GM12801 (cell line): Measurements from ENCODE around the gene HSD17B4.

Experiments
- CTCF ChIP-seq: IDR thresholded peaks from one replicate; pipeline ENCODE4 v1.5.1; 2011; ENCODE audit warnings: control low read depth; ENCODE audit not compliant: insufficient read length; ENCODE audit errors: extremely low read depth

The HSD17B4 gene

DNA sequence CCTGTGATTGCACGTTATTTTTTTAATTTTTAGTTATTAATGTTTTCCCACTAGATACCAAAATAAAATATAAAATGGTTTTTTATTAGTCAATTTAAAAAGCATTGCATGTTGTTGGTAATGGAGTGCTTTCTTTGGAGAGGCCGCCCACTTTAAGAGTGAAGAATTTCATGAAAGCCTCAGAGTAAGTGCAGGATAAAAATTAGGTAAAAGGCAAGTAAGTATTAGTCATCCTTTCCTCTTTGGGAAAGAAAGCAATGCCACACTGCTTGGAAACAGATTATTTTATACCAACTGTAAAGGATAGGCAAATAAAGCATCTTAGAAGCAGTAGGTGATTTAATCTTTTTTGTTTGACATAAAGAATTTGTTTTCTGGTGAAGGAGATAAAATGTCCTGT is 62.9 kb downstream of the HSD17B4 start:
- TF ChIP-seq CTCF, result no peak

- no peak for TF ChIP-seq CTCF
Observed at GRCh38 chr5:119521232-119521631, 68.9 kb downstream of the HSD17B4 start.

DNA sequence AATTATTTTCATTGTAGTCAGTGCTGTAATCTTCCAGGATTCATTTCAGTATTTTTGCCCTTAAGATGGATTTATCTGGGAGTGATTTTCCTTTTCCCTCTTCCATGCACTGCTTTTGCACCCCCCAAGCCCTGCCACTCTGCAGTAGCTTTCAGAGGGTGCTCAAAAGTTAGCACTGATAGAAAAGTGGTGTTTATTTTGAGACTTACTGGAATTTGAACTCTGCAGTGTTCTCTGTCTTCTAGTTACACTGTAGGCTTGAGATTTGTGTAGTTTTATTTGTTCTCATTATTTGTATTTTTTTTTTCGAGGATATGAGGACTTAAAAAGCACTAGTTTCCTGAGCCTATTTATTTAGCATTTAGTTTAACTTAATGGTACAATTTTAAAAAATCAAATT is 70.5 kb downstream of the HSD17B4 start:
- TF ChIP-seq CTCF, result no peak

- no peak for TF ChIP-seq CTCF
Observed at GRCh38 chr5:119524485-119524884, 72.2 kb downstream of the HSD17B4 start.

DNA sequence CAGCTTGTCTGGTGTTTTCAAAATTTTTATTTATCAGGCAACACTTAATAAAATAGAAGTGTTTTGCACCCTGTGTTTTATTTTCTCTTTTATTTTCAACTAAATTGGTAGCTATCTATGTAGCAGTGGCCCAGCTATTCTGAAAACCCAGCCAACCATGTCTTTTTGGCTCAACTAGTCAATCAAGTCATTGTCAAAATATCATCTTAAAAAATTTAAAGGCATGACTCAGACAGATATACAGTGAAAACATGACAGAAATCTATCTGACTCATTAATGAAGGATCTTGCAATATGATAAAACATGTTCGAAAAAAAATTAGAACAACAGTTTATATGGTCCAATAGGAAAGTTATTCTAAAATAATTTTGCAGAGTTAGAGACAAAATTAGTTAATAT is 75.1 kb downstream of the HSD17B4 start:
- no peak for TF ChIP-seq CTCF

DNA sequence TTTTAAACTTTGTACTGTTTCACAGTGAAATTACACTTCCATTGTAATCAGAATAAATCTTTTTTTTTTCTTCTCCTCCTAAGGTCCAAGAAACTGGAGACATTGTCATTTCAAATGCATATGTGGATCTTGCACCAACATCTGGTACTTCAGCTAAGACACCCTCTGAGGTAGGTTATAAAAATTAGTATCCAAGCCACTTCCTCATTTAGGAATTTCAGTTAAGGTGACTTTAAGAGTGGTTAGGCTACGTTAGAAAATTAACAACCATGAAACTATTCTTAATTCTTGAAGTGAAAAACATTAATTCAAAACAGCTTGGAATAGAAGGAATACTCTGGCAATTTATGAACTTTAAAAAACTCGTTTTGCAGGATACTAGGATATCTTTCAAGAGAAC is 77.5 kb downstream of the HSD17B4 start:
- no peak for TF ChIP-seq CTCF

- TF ChIP-seq CTCF, result no peak
Observed at GRCh38 chr5:119532637-119533036, 80.3 kb downstream of the HSD17B4 start.

DNA sequence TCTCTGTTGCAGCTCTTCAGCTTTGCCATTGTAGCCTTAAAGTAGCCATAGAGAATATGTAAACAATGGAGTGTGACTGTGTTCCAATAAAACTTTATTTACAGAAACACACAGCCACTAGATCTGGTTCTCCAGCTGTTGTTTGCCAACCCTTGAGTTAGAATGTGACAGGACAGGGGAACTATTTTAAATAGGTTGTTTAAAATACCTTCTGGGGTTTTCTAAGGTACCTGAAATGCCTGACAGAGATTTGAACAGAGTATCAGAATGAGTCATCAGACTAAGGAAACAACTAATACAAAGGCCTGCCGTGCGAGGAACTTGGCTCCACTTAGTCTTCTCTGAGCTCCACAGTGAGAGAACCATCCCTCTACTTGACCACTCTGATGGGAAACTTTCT is 85.4 kb downstream of the HSD17B4 start:
- TF ChIP-seq CTCF, result no peak
